ENCODE results near the gene ZNF610. TPM values are rescaled to one million over a fixed set of nuclear protein-coding genes. Genes with fewer than 3 reads are reported as not detected.

The ZNF610 gene
- 1 to 10 TPM; 2.0 to 3.8 TPM for total RNA-seq

DNA sequence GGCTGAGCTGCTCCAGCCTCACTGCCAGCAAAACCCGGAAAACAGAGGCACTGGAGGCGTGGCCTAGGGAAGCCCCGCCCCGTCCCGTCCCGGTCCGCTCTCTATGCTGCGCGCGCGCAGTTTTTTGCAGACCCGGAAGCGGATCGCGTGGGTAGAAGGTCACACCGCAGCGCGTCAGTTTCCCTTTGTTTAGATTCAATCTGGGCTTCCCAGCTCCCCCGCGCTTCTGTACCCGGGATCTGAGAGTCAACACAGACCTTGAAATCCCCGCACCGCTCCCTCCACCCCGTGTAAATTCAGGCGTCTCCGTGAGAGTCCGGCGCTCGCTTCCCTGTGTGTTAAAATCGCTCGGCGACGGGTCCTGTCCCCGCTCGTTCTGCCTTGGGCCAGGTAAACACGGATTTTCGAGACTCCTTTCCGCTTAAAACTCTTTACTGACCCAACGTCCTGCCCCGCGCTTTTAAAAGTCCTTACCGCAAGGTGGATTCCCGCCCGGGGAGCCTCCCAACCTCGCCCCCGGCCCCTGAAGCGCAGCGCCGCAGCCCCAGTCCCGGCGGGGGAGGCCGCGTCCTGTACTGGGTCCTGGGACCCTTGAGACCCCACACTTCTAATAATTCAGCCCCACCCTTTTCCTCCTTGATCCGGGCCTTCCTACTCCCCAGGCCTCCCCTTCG, at the start of gene ZNF610:
TSS of gene ZNF610 (plus strand) at position 127 of the 674 bp plus-strand sequence. CDS start 12,930 bp downstream, outside the sequence.

DNA sequence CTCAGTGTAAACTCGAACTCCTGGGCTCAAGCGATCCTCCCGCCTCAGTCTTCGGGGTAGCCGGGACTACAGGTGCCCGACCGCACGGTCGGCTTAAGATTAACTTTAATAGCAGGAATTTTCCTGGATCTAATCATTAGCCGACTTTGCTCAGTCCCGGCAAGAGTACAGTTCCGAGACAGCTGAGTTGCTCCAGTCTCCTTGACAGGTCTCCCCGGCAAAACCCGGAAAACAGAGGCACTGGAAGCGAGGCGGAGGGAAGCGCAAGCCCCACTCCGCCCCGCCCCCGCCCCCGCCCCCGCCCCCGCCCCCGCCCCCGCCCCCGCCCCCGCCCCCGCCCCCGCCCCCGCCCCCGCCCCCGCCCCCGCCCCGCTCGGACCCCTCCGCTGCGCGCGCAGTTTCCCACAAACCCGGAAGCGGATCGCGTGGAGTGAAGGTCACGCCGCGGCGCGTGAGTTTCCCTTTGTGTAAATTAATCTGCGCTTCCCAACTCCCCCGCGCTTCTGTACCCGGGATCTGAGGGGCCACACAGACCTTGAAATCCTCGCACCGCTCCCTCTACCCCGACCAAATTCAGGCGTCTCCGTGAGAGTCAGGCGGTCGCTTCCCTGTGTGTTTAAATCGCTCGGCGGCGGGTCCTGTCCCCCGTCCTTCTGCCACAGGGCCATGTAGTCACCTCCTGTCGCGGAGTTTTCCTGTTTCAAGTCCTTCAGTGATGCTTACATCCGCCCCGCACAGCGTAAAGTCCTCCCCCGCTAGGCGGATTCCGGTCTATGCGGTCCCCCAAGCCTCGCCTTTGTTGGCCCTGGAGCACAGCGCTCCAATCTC, 39.1 kb upstream of the ZNF610 start, which contains the start of gene ZNF480:
TSS of gene ZNF480 (plus strand) at position 397 of the 828 bp plus-strand sequence. CDS start 3,244 bp downstream, outside the sequence.

DNA sequence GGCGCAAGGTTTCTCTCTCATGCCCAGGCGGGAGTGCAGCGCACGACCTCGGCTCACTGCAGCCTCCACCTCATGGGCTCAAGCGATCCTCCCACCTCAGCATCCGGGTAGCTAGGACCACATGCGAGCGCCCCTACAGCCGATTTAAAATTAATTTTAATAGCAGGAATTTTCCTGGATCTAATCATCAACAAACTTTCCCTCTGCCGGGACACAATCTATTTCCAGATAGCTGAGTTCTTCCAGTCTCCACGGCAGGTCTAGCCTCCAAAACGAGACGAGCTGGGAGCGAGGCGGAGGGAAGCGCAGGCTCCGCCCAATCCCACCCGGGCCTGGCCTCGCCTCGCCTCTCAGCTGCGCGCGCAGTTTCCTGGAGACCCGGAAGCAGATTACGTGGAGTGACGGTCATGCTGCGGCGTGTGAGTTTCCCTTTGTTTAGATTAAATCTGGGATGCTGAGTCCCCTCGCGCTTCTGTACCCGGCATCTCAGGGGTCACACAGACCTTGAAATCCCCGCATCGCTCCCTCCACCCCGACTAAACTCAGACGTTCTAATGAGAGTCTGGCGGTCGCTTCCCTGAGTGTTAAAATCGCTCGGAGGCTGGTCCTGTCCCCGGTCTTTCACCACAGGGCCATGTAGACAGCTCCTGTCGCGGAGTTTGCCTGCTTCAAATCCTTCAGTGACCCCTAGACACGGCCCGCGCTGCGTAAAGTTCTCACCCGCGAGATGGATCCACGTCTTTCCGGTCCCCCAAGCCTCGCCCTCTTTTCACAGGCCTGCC, 33.7 kb downstream of the ZNF610 start, which contains the start of gene ZNF880:
TSS of gene ZNF880 (plus strand) at position 365 of the 782 bp plus-strand sequence. CDS start at position 408, 43 bp downstream.

DNA sequence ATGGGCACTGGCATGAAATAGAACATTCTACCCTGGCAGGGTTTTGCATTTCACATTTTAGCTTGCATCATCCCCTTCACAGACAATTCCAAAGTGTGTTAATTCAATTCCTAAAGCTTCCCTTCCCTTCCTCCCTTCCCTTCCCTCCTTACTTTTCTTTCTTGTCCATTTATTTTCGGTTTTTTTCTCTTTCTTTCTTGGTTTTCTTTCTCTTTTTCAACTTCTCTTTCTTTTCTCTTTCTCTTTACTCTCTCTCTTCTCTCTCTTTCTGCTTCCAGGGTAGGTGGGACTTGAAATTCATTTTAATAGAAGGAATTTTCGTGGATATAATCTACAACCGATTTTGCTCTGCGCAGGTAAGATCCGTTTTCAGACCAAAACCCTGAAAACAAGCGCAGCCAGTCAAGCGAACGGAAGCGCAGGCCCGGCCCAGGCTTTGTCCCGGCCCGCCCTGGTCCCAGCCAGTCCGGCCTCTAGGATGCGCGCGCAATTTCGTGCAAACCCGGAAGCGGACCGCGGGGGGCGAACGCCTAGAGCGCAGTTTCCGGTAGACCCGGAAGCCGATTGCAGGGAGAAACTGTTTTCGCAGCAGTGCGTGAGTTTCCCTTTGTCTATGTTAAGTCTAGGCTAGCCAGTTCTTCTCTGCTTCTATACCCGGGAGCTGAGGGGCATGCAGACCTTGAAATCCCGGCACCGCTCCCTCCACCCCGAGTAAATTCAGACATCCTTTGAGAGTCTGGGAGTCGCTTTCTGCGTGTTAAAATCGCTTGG, 61.5 kb downstream of the ZNF610 start, which contains the start of gene ZNF528:
TSS of gene ZNF528 (plus strand) at position 540 of the 771 bp plus-strand sequence. CDS start 4,165 bp downstream, outside the sequence.

Small RNA genes lying within 50 kb of the gene (small RNA-seq; reads per million reads assigned to genes)
- 0 reads per million in 2 donors for gene AC010332.1

Other genes starting within 250 kb of the ZNF610 start
- gene ZNF841, start 240.5 kb upstream of the ZNF610 start, total RNA-seq: 10 to 100 TPM; 12.3 to 12.7 TPM
- gene ZNF616, start 196.3 kb upstream of the ZNF610 start, total RNA-seq: 1 to 10 TPM; 7.9 to 9.0 TPM
- gene ZNF836, start 164.6 kb upstream of the ZNF610 start, total RNA-seq: 1 to 10 TPM; 3.3 to 3.8 TPM
- gene PPP2R1A, start 146.2 kb upstream of the ZNF610 start, total RNA-seq: 100 to 1,000 TPM; 128 to 137 TPM
- 1 to 10 TPM; 7.2 to 8.0 TPM for gene ZNF766, start 66.7 kb upstream of the ZNF610 start, total RNA-seq
- gene ZNF480, start 39.1 kb upstream of the ZNF610 start, total RNA-seq: 1 to 10 TPM; 6.3 to 9.6 TPM
- gene ZNF880, start 33.7 kb downstream of the ZNF610 start, total RNA-seq: 10 to 100 TPM; 14.8 to 18.6 TPM
- 10 to 100 TPM in 1 of 2 donors, 1 to 10 TPM in 1; 10.0 to 18.6 TPM for gene ZNF528, start 61.6 kb downstream of the ZNF610 start, total RNA-seq
- under 1 TPM in 1 of 2 donors, not detected in 1; under 0.01 TPM for gene ZNF534, start 92.9 kb downstream of the ZNF610 start, total RNA-seq
- under 1 TPM; 0.69 to 1.00 TPM for gene ZNF578, start 117.3 kb downstream of the ZNF610 start, total RNA-seq
- 10 to 100 TPM; 15.8 to 23.6 TPM for gene ZNF808, start 191.4 kb downstream of the ZNF610 start, total RNA-seq
- 10 to 100 TPM; 12.0 to 12.3 TPM for gene ZNF701, start 234.0 kb downstream of the ZNF610 start, total RNA-seq